ENCODE measurements around the gene MMD2.

The MMD2 gene

GRCh38 chr7:4883033-4883371 lies 76.0 kb downstream of the MMD2 start:
- peak overlapping the region; percentile 55 for H3K4me2 ChIP-seq
- H3K27me3 ChIP-seq (ENCODE audit: insufficient read depth, low read depth): no peaks in the 10 kb centered on the region
- H3K4me1 ChIP-seq (ENCODE audit: low read depth, poor library complexity, severe bottlenecking): peaks cover 5% of the 10 kb centered on the region
- H3K4me3 ChIP-seq (IDR thresholded peaks at IDR 0.05; ENCODE audit: insufficient read depth, low read depth, low read length): no peak overlapping the region
- peak overlapping the region; percentile 28 for H3K27ac ChIP-seq
- H4K20me1 ChIP-seq (ENCODE audit: insufficient read depth): no peaks in the 10 kb centered on the region
- H3K36me3 ChIP-seq (ENCODE audit: insufficient read depth): no peaks in the 10 kb centered on the region
- peak overlapping the region; percentile 95 for H2AFZ ChIP-seq (ENCODE audit: low read depth)
- H3K79me2 ChIP-seq (ENCODE audit: insufficient read depth, low read depth): no peaks in the 10 kb centered on the region
- peak overlapping the region; percentile 73 for H3K9ac ChIP-seq
- no peak for TF ChIP-seq CTCF (conservative IDR thresholded peaks at IDR 0.05; ENCODE audit: low read depth, low read length)

GRCh38 chr7:4882169-4883032 lies 76.6 kb downstream of the MMD2 start:
- no peak for TF ChIP-seq CTCF (conservative IDR thresholded peaks at IDR 0.05; ENCODE audit: low read depth, low read length)
- Histone ChIP-seq H3K4me2 (peak overlapping the region; percentile 55), H2AFZ (ENCODE audit: low read depth) (peak overlapping the region; percentile 95)

GRCh38 chr7:4880218-4880617 lies 78.8 kb downstream of the MMD2 start:
- H4K20me1 ChIP-seq (ENCODE audit: insufficient read depth): no peaks in the 10 kb centered on the region

More at GRCh38 chr7:4882169-4883032, 76.6 kb downstream of the MMD2 start:
- Histone ChIP-seq H3K4me1 (ENCODE audit: low read depth, poor library complexity, severe bottlenecking) (peaks cover 5% of the 10 kb centered on the region), H4K20me1 (ENCODE audit: insufficient read depth) (no peaks in the 10 kb centered on the region), H3K36me3 (ENCODE audit: insufficient read depth) (no peaks in the 10 kb centered on the region), H3K27ac (no peak overlapping the region), H3K27me3 (ENCODE audit: insufficient read depth, low read depth) (no peaks in the 10 kb centered on the region), H3K9ac (peak overlapping the region; percentile 73; the same call in 1 of the 2 replicates), H3K4me3 (IDR thresholded peaks at IDR 0.05; ENCODE audit: insufficient read depth, low read depth, low read length) (no peak overlapping the region), H3K79me2 (ENCODE audit: insufficient read depth, low read depth) (no peaks in the 10 kb centered on the region)

GRCh38 chr7:4879396-4880081 lies 79.4 kb downstream of the MMD2 start:
- no peak for TF ChIP-seq CTCF (conservative IDR thresholded peaks at IDR 0.05; ENCODE audit: low read depth, low read length)
- Histone ChIP-seq H3K4me2 (no peak overlapping the region), H3K9ac (no peak overlapping the region)

More at GRCh38 chr7:4880218-4880617, 78.8 kb downstream of the MMD2 start:
- no peaks in the 10 kb centered on the region for H3K36me3 ChIP-seq (ENCODE audit: insufficient read depth)
- peaks cover 5% of the 10 kb centered on the region for H3K4me1 ChIP-seq (ENCODE audit: low read depth, poor library complexity, severe bottlenecking)
- H3K4me3 ChIP-seq (IDR thresholded peaks at IDR 0.05; ENCODE audit: insufficient read depth, low read depth, low read length): no peak overlapping the region
- no peak for TF ChIP-seq CTCF (conservative IDR thresholded peaks at IDR 0.05; ENCODE audit: low read depth, low read length)
- H3K79me2 ChIP-seq (ENCODE audit: insufficient read depth, low read depth): no peaks in the 10 kb centered on the region
- no peak overlapping the region for H3K9ac ChIP-seq
- H3K4me2 ChIP-seq: no peak overlapping the region
- H3K27ac ChIP-seq: no peak overlapping the region
- H2AFZ ChIP-seq (ENCODE audit: low read depth): no peak overlapping the region
- H3K27me3 ChIP-seq (ENCODE audit: insufficient read depth, low read depth): no peaks in the 10 kb centered on the region

More at GRCh38 chr7:4879396-4880081, 79.4 kb downstream of the MMD2 start:
- H3K4me3 ChIP-seq (IDR thresholded peaks at IDR 0.05; ENCODE audit: insufficient read depth, low read depth, low read length): no peak overlapping the region
- no peaks in the 10 kb centered on the region for H3K27me3 ChIP-seq (ENCODE audit: insufficient read depth, low read depth)
- H3K79me2 ChIP-seq (ENCODE audit: insufficient read depth, low read depth): no peaks in the 10 kb centered on the region
- H3K36me3 ChIP-seq (ENCODE audit: insufficient read depth): no peaks in the 10 kb centered on the region
- H3K27ac ChIP-seq: no peak overlapping the region
- no peaks in the 10 kb centered on the region for H4K20me1 ChIP-seq (ENCODE audit: insufficient read depth)
- H2AFZ ChIP-seq (ENCODE audit: low read depth): no peak overlapping the region
- peaks cover 5% of the 10 kb centered on the region for H3K4me1 ChIP-seq (ENCODE audit: low read depth, poor library complexity, severe bottlenecking)

Data from KMS-11 (cell line).